ENCODE results near the gene UGGT2.
"Not testable (repeated sequence)": the region's sequence is repeated elsewhere in the genome, so short reads cannot be mapped to it uniquely, and the experiment has no call there.

GRCh38 chr13:96046449-96047126, 6.6 kb downstream of the UGGT2 start:
- not testable (repeated sequence) for TF ChIP-seq CTCF (IDR thresholded peaks at IDR 0.05); POLR2A (IDR thresholded peaks at IDR 0.05); POLR2AphosphoS5 (IDR thresholded peaks at IDR 0.05; ENCODE audit: insufficient read depth in 1 of 2, low read depth in 1 of 2)
